Measurements from ENCODE around the gene ANTXRL.
"Not testable (repeated sequence)": the region's sequence is repeated elsewhere in the genome, so short reads cannot be mapped to it uniquely, and the experiment has no call there.

Gene ANTXRL

DNA sequence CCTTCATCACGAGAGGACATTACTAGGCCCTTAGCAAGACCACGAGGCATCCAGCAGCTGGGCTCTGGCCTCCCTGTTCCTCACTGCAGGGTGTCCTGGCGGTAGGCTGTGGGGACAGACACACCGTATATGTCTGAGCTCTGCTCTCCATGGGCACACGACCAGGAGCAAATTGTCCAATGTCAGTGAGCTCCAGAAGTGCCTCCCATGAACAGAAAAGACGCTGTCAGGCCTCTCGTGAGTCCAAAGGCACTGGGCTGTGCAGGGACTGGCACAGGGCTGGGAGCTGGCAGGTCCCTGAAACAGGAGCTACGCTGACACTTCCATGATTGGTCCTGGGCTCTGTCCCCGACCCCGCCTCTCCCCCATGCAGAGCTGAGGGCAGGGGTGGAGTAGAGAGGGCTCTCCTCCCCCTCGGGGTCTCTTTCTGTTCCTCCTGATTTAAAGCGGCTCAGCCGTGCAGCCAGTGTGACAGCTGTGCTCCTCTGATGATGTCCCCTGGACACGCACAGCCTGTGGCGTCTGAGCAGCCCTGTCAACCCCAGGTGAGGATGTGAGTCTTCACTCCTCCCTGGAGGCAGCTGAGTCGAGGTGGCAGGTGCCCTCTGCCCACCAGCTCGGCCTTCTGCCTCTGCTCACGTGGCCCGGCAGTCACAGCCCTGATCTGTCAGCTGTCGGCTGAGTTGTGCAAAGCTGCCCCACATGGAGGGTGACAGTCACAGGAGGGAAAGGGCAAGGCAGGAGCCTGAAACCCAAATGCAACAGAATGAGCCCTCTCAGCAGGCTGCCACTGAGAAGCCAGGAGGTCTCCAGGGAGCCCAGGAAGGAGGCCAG lies 13.0 kb downstream of the ANTXRL start:
- H3K27me3 ChIP-seq (ENCODE audit: low read depth, low read length) = no peaks in the 10 kb centered on the region
- no peak overlapping the region for H3K9ac ChIP-seq (ENCODE audit: low read length)
- no peaks in the 10 kb centered on the region for H3K36me3 ChIP-seq (replicated peaks; ENCODE audit: low read depth, low read length)
- no peak overlapping the region for H3K4me3 ChIP-seq (ENCODE audit: low read length)
- H3K4me2 ChIP-seq (ENCODE audit: low read length) = peak overlapping the region; percentile 30
- TF ChIP-seq, protein P1, sequence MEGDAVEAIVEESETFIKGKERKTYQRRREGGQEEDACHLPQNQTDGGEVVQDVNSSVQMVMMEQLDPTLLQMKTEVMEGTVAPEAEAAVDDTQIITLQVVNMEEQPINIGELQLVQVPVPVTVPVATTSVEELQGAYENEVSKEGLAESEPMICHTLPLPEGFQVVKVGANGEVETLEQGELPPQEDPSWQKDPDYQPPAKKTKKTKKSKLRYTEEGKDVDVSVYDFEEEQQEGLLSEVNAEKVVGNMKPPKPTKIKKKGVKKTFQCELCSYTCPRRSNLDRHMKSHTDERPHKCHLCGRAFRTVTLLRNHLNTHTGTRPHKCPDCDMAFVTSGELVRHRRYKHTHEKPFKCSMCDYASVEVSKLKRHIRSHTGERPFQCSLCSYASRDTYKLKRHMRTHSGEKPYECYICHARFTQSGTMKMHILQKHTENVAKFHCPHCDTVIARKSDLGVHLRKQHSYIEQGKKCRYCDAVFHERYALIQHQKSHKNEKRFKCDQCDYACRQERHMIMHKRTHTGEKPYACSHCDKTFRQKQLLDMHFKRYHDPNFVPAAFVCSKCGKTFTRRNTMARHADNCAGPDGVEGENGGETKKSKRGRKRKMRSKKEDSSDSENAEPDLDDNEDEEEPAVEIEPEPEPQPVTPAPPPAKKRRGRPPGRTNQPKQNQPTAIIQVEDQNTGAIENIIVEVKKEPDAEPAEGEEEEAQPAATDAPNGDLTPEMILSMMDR (IDR thresholded peaks at IDR 0.05; ENCODE audit: low read depth, low read length) = no peak
- no peak for TF ChIP-seq EZH2phosphoT487 (IDR thresholded peaks at IDR 0.05; ENCODE audit: low read depth)
- H3K79me2 ChIP-seq (ENCODE audit: low read length) = no peaks in the 10 kb centered on the region
- H4K20me1 ChIP-seq (ENCODE audit: insufficient read depth, low read length) = no peaks in the 10 kb centered on the region
- peaks cover 17% of the 10 kb centered on the region for H3K4me1 ChIP-seq (ENCODE audit: low read length)
- H3K27ac ChIP-seq (ENCODE audit: low read length) = no peak overlapping the region
- H2AFZ ChIP-seq (ENCODE audit: low read depth, low read length) = peak overlapping the region; percentile 46; the same call in 1 of the 2 replicates
- no peaks in the 10 kb centered on the region for H3K9me3 ChIP-seq (ENCODE audit: insufficient read depth, low read length)

DNA sequence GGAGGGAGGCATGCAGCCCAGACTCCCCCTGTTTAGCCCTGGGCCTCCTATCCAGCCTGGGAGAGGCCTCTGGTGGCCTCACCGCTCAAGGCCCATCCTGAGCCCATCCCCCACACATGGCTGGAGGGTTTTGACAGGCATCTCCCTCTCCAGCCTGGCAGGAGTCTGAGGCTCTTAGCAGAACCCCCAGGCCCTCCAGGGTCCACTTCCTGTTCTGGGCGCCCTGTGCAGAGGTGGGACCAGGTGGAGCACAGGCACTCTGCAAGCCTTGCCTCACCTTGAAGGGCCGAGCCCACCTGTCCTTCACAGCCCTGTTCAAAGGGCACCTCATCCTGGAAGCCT lies 13.5 kb downstream of the ANTXRL start:
- H3K9ac ChIP-seq (ENCODE audit: low read length); H4K20me1 ChIP-seq (ENCODE audit: insufficient read depth, low read length); H3K36me3 ChIP-seq (replicated peaks; ENCODE audit: low read depth, low read length); H3K79me2 ChIP-seq (ENCODE audit: low read length); H3K27ac ChIP-seq (ENCODE audit: low read length); H3K9me3 ChIP-seq (ENCODE audit: insufficient read depth, low read length); H3K4me3 ChIP-seq (ENCODE audit: low read length); H3K27me3 ChIP-seq (ENCODE audit: low read depth, low read length); H2AFZ ChIP-seq (ENCODE audit: low read depth, low read length); H3K4me2 ChIP-seq (ENCODE audit: low read length): not testable (repeated sequence)
- peaks cover 17% of the 10 kb centered on the region for H3K4me1 ChIP-seq (ENCODE audit: low read length)

DNA sequence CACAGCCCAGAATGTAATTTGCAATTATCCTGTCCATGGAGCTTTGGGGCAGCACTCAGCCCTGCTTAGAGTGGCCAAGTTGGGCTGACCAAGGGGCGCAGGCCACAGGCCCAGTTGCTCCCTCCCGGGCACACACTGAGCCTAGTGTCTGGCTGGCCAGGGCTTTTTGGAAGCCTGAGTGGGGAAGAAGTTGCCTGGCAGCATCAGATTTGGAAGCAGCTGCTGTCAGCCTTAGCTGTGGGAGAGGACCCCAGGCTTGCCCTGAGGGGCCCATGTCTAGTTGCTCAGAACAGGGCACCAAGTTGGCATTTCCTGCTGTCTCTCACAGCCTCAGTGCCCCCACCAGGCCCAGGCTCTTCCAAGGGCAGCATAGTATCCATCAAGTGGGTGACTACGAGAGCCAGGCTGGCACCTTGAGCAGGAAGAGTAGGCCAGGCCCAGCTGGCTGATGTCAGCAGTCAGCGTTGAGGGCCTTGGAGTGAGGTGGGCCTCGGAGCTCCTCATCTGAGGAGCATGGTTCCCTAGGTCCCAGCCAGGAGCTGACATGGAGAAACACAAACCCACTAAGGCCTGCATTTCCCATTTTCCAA lies 14.4 kb downstream of the ANTXRL start:
- Histone ChIP-seq H3K27ac (ENCODE audit: low read length) (no peak overlapping the region), H3K79me2 (ENCODE audit: low read length) (no peaks in the 10 kb centered on the region), H3K4me1 (ENCODE audit: low read length) (peaks cover 17% of the 10 kb centered on the region), H3K4me2 (ENCODE audit: low read length) (no peak overlapping the region), H4K20me1 (ENCODE audit: insufficient read depth, low read length) (no peaks in the 10 kb centered on the region), H3K4me3 (ENCODE audit: low read length) (no peak overlapping the region), H3K9ac (ENCODE audit: low read length) (no peak overlapping the region), H3K27me3 (ENCODE audit: low read depth, low read length) (no peaks in the 10 kb centered on the region), H3K9me3 (ENCODE audit: insufficient read depth, low read length) (no peaks in the 10 kb centered on the region), H3K36me3 (replicated peaks; ENCODE audit: low read depth, low read length) (no peaks in the 10 kb centered on the region), H2AFZ (ENCODE audit: low read depth, low read length) (no peak overlapping the region)
- no peak for TF ChIP-seq EZH2phosphoT487 (IDR thresholded peaks at IDR 0.05; ENCODE audit: low read depth)
- TF ChIP-seq, protein P1 (IDR thresholded peaks at IDR 0.05; ENCODE audit: low read depth, low read length) = no peak

DNA sequence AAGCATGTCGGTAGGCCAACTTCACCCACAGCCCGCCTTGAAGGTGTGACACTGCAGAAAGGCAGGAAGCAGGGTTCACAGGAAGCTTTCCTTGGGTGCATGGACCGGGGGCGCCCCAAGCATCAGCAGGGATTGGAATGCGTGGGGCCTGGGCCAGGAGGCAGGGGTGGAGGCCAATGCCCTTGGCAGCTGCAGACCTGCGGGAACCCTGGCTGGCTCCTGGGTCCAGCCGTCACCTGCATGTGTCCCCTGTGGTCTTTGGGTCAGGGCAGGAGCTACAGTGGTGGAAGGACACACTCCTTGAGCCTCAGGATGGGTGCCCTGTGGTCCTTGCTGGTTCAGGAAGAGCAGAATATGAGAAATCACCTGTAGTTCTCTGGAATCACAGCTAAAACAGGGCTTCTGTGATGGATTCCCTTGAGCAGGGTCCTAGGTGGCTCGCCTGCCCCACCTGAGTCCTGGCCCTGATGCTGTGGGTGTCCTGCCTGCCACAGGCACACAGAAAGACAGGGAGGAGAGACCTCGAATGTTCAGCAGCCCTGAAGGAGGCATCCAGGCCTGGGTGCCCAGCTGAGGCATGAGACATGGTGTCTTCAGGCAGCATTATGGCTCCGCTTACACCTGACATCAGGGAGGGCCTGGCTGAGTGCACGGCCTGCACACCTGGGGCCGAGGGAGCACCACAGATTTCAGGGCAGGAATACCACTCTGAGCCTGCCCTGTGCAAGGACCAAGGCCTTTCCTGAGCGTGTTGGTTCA lies 15.1 kb downstream of the ANTXRL start:
- H2AFZ ChIP-seq (ENCODE audit: low read depth, low read length) = no peak overlapping the region
- no peaks in the 10 kb centered on the region for H3K9me3 ChIP-seq (ENCODE audit: insufficient read depth, low read length)
- no peaks in the 10 kb centered on the region for H3K27me3 ChIP-seq (ENCODE audit: low read depth, low read length)
- no peaks in the 10 kb centered on the region for H3K79me2 ChIP-seq (ENCODE audit: low read length)
- no peaks in the 10 kb centered on the region for H3K36me3 ChIP-seq (replicated peaks; ENCODE audit: low read depth, low read length)
- no peak overlapping the region for H3K4me3 ChIP-seq (ENCODE audit: low read length)
- H3K4me2 ChIP-seq (ENCODE audit: low read length) = no peak overlapping the region
- H3K27ac ChIP-seq (ENCODE audit: low read length) = no peak overlapping the region
- TF ChIP-seq, protein P1 (IDR thresholded peaks at IDR 0.05; ENCODE audit: low read depth, low read length) = no peak
- TF ChIP-seq EZH2phosphoT487 (IDR thresholded peaks at IDR 0.05; ENCODE audit: low read depth) = no peak
- no peak overlapping the region for H3K9ac ChIP-seq (ENCODE audit: low read length)
- no peaks in the 10 kb centered on the region for H4K20me1 ChIP-seq (ENCODE audit: insufficient read depth, low read length)
- H3K4me1 ChIP-seq (ENCODE audit: low read length) = peaks cover 17% of the 10 kb centered on the region

DNA sequence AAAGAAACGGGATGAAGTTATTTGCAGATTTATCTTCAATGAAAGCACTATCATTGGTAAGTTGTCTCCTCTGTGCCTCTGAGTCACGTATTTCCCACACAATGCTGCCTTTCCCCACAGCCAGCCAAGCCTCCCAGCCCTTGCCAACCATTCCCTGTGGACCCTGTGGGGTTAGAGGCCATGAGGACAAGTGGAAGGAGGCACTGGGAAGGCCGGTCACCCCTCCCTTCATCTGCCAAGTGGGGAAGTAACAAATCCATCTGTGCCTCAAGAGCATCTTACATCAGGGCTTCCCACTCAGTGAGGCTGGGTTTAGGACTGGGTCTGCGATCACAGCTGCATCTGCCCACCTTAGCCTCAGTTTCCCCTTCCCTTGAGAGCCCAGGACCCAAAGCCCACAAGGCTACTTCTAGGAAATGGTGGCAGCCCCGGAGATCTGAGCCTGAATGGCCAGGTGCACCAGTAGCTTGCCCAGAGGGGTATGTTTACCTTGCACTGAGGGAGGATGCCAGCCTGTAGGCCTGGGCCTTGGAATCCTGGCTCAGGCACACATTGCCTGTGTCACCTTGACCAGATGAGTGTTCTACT lies 16.1 kb downstream of the ANTXRL start:
- H3K27ac ChIP-seq (ENCODE audit: low read length); H2AFZ ChIP-seq (ENCODE audit: low read depth, low read length); H3K9me3 ChIP-seq (ENCODE audit: insufficient read depth, low read length); H3K4me3 ChIP-seq (ENCODE audit: low read length); H3K79me2 ChIP-seq (ENCODE audit: low read length); H3K4me2 ChIP-seq (ENCODE audit: low read length); H3K27me3 ChIP-seq (ENCODE audit: low read depth, low read length); H3K9ac ChIP-seq (ENCODE audit: low read length); H4K20me1 ChIP-seq (ENCODE audit: insufficient read depth, low read length); H3K36me3 ChIP-seq (replicated peaks; ENCODE audit: low read depth, low read length): not testable (repeated sequence)
- peaks cover 17% of the 10 kb centered on the region for H3K4me1 ChIP-seq (ENCODE audit: low read length)
